Activated naive CD4-positive, alpha-beta T cell treated with anti-CD3 and anti-CD28 coated beads, Interleukin-2, amount 10 ng/mL, durations not matched to agents 7 days and 5 days (primary cell): Measurements from ENCODE around the gene NAPEPLD.
"Not testable (repeated sequence)": the region's sequence is repeated elsewhere in the genome, so short reads cannot be mapped to it uniquely, and the experiment has no call there.

Source experiments
- CTCF ChIA-PET: fragments of 350-600 bp; sonication (Branson Sonifier 250); formaldehyde crosslinking; loops from one replicate; lab custom pipeline; 2021; ENCODE audit warnings: antibody characterized with exemption; lab: Charles Lee
- DNase-seq: peaks from one replicate; pipeline ENCODE4 v3.0.0-alpha.2; 2020
- H3K27ac Mint-ChIP-seq: one replicate; pipeline ENCODE4 v1.8.0; 2021; ENCODE audit warnings: mild to moderate bottlenecking, moderate library complexity, mixed read lengths
- H3K27me3 Mint-ChIP-seq: one replicate; pipeline ENCODE4 v1.8.0; 2021; ENCODE audit warnings: mild to moderate bottlenecking, mixed read lengths
- H3K36me3 Mint-ChIP-seq: one replicate; pipeline ENCODE4 v1.8.0; 2021; ENCODE audit warnings: mixed read lengths
- H3K4me1 Mint-ChIP-seq: one replicate; pipeline ENCODE4 v1.8.0; 2021; ENCODE audit warnings: mixed read lengths
- H3K4me3 Mint-ChIP-seq: one replicate; pipeline ENCODE4 v1.8.0; 2021; ENCODE audit warnings: mild to moderate bottlenecking, moderate library complexity, mixed read lengths
- H3K9me3 Mint-ChIP-seq: one replicate; pipeline ENCODE4 v1.8.0; 2021; ENCODE audit warnings: mixed read lengths

NAPEPLD gene

DNA sequence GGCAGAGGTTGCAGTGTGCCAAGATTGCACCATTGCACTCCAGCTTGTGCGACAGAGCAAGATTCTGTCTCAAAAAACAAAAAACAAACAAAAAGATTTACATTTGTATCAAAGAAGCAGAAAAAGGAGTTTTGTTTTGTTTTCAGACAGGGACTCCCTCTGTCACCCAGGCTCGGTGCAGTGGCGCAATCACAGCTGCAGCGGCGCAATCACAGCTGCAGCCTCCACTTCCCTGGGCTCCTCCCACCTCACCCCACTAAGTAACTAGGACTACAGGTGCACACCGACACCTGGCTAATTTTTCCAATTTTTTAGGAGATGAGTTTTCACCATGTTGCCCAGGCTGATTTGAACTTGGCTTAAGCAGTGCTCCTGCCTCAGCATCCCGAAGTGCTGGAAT is 72.1 kb downstream of the NAPEPLD start:
- CTCF ChIA-PET = no interaction called here
- Mint-ChIP-seq H3K27ac (no peak overlapping the region), H3K4me3 (no peak overlapping the region), H3K4me1 (peaks cover 28% of the 10 kb centered on the region), H3K36me3 (peaks cover 9% of the 10 kb centered on the region), H3K9me3 (no peaks in the 10 kb centered on the region), H3K27me3 (no peaks in the 10 kb centered on the region)
- no peak for DNase-seq

DNA sequence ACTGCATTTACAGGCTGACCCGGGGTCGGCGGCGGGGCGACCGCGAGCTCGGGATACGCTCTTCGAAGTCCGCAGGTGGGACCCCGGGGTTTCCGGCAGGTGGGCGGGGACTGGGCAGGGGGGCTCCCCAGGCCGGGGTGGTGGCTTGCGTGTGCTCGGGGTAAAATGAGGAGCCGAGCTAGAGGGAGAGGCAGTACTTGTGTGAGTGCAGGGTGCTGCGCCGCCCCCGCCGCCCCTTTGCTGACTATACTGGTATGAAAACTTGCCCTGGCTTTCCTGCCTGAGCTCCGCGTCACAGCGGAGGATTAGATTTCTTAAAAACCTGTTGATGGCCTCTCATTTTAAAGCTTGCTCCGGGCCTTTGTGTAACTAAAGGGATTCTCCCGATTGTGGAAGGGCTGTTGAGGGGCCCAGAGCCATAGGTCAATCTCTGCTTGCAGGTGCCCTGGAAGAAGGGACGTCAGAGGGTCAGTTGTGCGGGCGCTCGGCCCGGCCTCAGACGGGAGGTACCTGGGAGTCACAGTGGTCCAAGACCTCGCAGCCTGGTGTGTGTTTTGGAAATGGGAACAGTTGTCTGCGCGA is 73.5 kb downstream of the NAPEPLD start:
- peak overlapping the region; percentile 94 for H3K27ac Mint-ChIP-seq
- CTCF ChIA-PET = interaction anchor here (1.0 to 2.6 kb wide), 3 partner anchors 9 to 33 kb away, joined by 3 to 12 read pairs (median 6); no protein-coding TSS in a partner anchor
- peaks cover 28% of the 10 kb centered on the region for H3K4me1 Mint-ChIP-seq
- H3K27me3 Mint-ChIP-seq = no peaks in the 10 kb centered on the region
- DNase-seq = peak; percentile 78
- H3K4me3 Mint-ChIP-seq = peak overlapping the region; percentile 96
- peaks cover 9% of the 10 kb centered on the region for H3K36me3 Mint-ChIP-seq
- no peaks in the 10 kb centered on the region for H3K9me3 Mint-ChIP-seq

DNA sequence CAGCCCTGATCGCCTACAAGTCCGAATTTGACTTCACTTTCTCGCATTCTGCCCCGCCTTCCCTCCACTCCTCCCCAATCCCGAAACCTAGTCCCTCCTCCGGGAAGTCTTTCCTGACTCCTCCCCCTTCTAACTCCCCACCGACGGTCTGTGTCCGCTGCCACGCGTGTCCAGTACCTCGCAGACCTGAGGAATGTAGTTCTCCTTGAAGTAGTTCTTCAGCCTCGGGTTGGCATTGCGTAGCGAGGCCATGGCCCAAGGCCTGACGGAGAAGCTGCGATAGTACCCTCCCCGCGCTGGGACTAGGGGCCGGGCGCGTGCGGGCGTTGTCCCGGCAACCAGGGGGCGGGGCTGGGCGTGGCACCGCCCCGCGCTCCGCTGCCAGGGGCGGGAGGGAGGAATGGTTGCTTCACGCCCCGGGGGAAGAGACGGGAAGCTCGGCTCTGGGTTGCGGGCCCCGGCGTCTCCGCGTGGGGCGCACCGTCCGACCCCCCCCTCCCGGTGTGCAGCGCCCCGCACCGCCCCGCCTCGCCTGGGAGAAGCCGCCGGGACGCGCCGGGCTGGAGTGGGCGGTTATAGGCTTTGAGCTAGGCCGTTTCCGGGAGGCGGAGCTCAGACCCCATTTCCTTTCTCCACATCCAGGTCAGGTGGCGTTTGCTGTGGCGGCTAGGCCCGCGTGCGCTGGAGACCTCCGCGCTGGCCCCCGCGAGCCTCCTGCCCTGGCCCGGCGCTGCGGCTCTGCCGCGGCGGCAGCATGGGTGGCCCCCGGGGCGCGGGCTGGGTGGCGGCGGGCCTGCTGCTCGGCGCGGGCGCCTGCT is 74.2 kb downstream of the NAPEPLD start, which contains the start of the genes ARMC10 and FBXL13:
ARMC10 (plus strand) TSS at position 622 of the 818 bp plus-strand sequence; CDS start at position 755, 133 bp downstream.
FBXL13 (minus strand) TSS at position 278 of the 818 bp plus-strand sequence.
- Mint-ChIP-seq H3K27me3 (no peaks in the 10 kb centered on the region), H3K4me3 (peak within 1 kb of the TSS; percentile 96), H3K9me3 (no peaks in the 10 kb centered on the region), H3K27ac (peak within 1 kb of the TSS; percentile 94), H3K4me1 (peaks cover 28% of the 10 kb centered on the region), H3K36me3 (peaks cover 9% of the 10 kb centered on the region)
- DNase-seq = peak; percentile 93
- CTCF ChIA-PET = interaction anchor here (1.0 to 2.6 kb wide), 3 partner anchors 8 to 34 kb away, joined by 3 to 12 read pairs (median 6); no protein-coding TSS in a partner anchor

DNA sequence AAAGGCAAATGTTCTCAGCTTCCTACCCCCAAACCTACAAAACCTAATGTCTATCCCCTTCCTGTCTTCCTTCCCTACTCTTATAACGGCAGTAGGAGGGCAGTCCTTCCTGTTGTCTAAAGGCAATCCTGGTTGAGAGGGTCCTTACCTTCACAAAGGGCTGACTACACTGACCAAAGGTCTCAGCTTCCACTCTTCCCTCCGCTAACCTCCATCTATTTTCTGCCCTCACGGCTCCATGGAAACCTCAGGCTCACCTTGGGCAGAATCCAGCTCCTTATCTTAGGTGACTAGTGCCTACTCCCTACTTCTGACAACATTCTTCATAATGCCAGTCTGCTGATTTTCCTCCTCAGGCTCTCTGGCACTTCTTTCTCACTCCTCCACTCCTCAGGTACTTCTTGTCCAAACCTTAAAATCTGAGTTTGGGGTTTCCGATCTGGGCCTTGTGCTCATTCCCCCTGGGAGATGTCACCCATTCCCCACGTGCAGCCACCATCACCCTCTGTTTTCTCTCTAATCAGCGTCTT is 74.8 kb downstream of the NAPEPLD start:
- H3K27ac Mint-ChIP-seq = peak overlapping the region; percentile 79
- peaks cover 27% of the 10 kb centered on the region for H3K4me1 Mint-ChIP-seq
- peaks cover 9% of the 10 kb centered on the region for H3K36me3 Mint-ChIP-seq
- H3K9me3 Mint-ChIP-seq = no peaks in the 10 kb centered on the region
- H3K27me3 Mint-ChIP-seq = no peaks in the 10 kb centered on the region
- peak overlapping the region; percentile 81 for H3K4me3 Mint-ChIP-seq
- CTCF ChIA-PET = interaction anchor here (1.3 to 2.6 kb wide), 2 partner anchors 8 to 12 kb away, joined by 6 to 12 read pairs; no protein-coding TSS in a partner anchor
- no peak for DNase-seq

DNA sequence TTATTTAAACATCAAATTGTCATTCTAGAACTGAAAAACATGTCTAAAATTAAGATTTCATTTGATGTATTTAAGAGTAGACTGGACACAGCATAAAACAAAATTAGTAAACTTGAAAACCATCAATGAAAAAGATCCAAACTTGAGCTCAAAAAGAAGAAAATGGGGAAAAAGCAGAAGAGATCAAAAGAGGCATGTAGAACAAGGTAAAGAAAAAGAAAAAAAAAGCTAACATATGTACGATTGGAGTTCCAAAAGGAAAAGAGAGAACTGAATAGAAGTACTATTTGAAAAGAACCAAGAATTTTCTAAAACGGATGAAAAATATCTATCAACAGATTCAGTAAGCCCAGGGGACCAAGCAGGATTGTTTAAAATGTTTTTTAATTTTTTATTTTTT is 77.9 kb downstream of the NAPEPLD start:
- peaks cover 15% of the 10 kb centered on the region for H3K4me1 Mint-ChIP-seq
- H3K27me3 Mint-ChIP-seq = peaks cover 4% of the 10 kb centered on the region
- H3K4me3 Mint-ChIP-seq = no peak overlapping the region
- no peaks in the 10 kb centered on the region for H3K9me3 Mint-ChIP-seq
- no peak overlapping the region for H3K27ac Mint-ChIP-seq
- DNase-seq = no peak
- peaks cover 4% of the 10 kb centered on the region for H3K36me3 Mint-ChIP-seq
- CTCF ChIA-PET = interaction anchor here (1.4 kb wide), 1 partner anchor 9 kb away, joined by 4 read pairs; no protein-coding TSS in a partner anchor

DNA sequence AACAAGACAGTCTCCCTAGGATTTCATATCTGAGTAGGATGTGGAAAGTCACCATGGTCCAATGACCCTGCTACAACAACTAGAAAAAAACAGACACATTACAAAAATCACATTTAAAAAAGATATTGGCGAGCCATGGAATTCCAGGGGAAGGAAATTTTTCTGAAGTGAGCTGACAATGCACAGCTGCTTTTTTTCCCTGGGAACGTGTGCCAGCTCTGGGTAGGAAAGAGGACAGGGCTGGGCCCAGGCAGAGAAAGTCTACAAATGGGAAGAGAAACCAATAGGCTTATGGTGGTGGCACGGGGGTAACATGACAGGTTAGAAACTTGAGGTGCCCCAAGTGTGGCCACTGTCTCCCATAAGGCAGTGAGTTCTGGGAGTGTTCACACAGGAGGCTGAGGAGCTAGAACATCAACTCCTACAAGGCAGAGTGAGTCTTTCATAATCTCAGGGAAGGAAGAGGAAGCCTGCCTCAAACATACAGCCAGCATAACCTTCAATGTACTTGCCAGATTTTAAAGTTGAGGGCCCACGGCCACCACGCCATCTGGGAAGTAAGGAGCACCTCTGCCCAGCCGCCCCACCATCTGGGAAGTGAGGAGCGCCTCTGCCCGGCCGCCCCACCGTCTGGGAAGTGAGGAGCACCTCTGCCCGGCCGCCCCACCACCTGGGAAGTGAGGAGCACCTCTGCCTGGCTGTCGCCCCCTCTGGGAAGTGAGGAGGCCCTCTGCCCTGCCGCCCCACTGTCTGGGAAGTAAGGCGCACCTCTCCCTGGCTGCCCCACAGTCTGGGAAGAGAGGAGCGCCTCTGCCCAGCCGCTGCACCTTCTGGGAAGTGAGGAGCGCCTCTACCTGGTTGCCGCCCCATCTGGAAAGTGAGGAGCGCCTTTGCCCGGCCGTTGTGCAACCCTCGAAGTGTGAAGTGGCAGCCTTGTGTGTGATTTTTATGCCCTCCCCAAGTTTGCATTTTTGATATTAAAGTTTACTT is 80.2 kb downstream of the NAPEPLD start:
- no peaks in the 10 kb centered on the region for H3K4me1 Mint-ChIP-seq
- H3K27ac Mint-ChIP-seq = no peak overlapping the region
- DNase-seq = no peak
- no peaks in the 10 kb centered on the region for H3K36me3 Mint-ChIP-seq
- H3K9me3 Mint-ChIP-seq = no peaks in the 10 kb centered on the region
- peaks cover 10% of the 10 kb centered on the region for H3K27me3 Mint-ChIP-seq
- CTCF ChIA-PET = interaction anchor here (0.7 to 0.8 kb wide), 2 partner anchors 83 to 311 kb away, joined by 3 to 5 read pairs; no protein-coding TSS in a partner anchor
- H3K4me3 Mint-ChIP-seq = no peak overlapping the region

DNA sequence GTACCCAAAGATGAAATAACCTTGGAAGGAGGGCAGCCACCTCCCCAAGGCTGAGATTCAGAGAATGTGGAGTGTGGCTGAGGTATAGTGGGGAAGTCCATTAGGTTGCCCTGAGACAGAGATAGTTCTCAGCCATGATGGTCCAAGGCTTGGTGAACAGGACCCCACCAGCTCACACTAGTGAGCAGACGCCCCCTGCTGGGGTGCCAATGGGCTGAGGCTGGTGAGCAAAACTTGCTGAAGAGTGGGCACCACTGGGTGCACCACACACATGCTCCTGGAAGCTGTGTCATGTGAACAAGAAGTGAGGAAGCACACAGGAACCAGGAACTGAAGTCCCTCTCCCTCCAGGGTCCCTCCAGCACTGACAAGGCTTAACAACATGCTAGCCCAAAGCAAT is 83.2 kb downstream of the NAPEPLD start:
- peak; percentile 59 for DNase-seq
- Mint-ChIP-seq H3K4me3 (no peak overlapping the region), H3K36me3 (no peaks in the 10 kb centered on the region), H3K4me1 (no peaks in the 10 kb centered on the region), H3K27me3 (peaks cover 10% of the 10 kb centered on the region), H3K9me3 (no peaks in the 10 kb centered on the region), H3K27ac (no peak overlapping the region)
- CTCF ChIA-PET = interaction anchor here (1.2 to 1.5 kb wide), 2 partner anchors 9 to 308 kb away, joined by 3 to 6 read pairs; partner anchors contain the start of genes ARMC10 and FBXL13

DNA sequence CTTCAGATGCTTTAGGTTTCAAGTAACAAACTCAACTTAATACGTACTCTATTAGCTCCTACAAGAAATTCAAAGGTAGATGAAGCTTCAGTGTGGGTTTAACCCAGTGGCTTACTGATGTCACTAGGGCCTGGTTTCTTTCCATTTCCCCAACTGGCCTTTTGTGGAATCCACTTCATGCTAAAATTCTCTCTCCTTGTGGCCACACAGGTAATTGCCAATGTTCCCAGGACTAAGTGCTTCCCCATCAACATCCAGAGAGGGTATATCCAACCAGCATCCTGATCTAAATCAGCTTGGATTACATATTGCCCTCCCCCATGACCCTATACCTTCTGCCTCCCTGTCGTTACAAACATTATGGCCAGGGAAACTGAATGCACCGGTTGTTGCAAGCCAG is 85.0 kb downstream of the NAPEPLD start:
- Mint-ChIP-seq H3K36me3 (no peaks in the 10 kb centered on the region), H3K9me3 (no peaks in the 10 kb centered on the region), H3K4me1 (no peaks in the 10 kb centered on the region), H3K4me3 (no peak overlapping the region), H3K27ac (no peak overlapping the region), H3K27me3 (peaks cover 10% of the 10 kb centered on the region)
- CTCF ChIA-PET = interaction anchor here (0.8 kb wide), 1 partner anchor 9 kb away, joined by 3 read pairs; no protein-coding TSS in a partner anchor
- DNase-seq = no peak

DNA sequence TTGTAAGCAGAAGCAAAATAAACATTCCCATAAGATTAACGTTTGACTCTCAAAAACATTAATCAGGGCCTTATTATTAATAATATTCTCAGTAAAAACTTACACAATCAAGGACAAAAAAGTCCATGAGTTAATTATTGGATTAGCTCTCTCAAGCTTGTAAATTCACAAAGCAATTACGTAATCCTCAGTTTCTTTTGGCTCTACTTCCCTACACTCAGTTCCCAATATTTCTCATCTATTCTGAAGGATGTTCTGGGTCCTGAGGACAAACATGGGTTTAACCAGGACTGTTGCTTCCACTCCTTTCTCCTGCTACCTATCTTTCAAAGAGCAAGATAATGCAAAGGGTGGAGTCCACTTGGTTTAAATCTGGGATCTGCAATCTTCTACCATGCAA is 89.4 kb downstream of the NAPEPLD start:
- CTCF ChIA-PET = no interaction called here
- Mint-ChIP-seq H3K27me3 (no peaks in the 10 kb centered on the region), H3K4me1 (no peaks in the 10 kb centered on the region)

DNA sequence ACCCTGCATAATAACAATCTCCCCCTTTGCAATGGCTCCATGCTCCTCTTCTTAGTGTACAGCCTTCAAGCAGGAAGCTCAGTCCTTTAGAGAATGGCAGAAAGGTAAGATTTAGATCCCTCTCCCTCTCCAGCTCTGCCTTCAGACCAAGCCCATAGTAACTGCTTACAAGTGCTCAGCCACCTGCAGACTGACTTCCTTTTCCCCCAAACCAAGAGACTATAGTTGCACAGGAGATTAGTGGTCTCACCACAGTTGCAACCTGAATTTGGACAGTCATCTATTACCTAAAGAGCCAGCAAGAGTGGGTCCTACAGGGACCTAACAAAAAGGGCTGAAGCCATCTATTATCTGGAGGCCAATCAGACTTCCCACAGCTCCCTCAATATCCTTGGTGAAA is 90.8 kb downstream of the NAPEPLD start:
- CTCF ChIA-PET = no interaction called here
- no peak overlapping the region for H3K27ac Mint-ChIP-seq
- no peaks in the 10 kb centered on the region for H3K9me3 Mint-ChIP-seq
- no peak for DNase-seq
- no peaks in the 10 kb centered on the region for H3K4me1 Mint-ChIP-seq
- H3K4me3 Mint-ChIP-seq = no peak overlapping the region
- no peaks in the 10 kb centered on the region for H3K27me3 Mint-ChIP-seq
- no peaks in the 10 kb centered on the region for H3K36me3 Mint-ChIP-seq

More for the DNA sequence above, 89.4 kb downstream of the NAPEPLD start:
- H3K4me3 Mint-ChIP-seq = no peak overlapping the region
- DNase-seq = no peak
- no peaks in the 10 kb centered on the region for H3K9me3 Mint-ChIP-seq
- H3K27ac Mint-ChIP-seq = no peak overlapping the region
- H3K36me3 Mint-ChIP-seq = no peaks in the 10 kb centered on the region

DNA sequence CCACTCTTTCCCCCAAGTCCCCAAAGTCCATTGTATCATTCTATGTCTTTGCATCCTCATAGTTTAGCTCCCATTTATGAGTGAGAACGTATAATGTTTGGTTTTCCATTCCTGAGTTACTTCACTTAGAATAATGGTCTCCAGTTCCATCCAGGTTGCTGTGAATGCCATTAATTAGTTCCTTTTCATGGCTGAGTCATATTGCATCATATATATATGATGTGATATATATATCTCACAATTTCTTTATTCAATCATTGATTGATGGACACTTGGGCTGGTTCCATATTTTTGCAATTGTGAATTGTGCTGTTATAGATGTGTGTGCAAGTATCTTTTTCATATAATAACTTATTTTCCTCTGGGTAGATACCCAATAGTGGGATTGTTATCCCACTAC is 92.9 kb downstream of the NAPEPLD start:
- H3K4me3 Mint-ChIP-seq, DNase-seq, H3K9me3 Mint-ChIP-seq, H3K36me3 Mint-ChIP-seq, H3K4me1 Mint-ChIP-seq, CTCF ChIA-PET, H3K27ac Mint-ChIP-seq, H3K27me3 Mint-ChIP-seq: not testable (repeated sequence)

DNA sequence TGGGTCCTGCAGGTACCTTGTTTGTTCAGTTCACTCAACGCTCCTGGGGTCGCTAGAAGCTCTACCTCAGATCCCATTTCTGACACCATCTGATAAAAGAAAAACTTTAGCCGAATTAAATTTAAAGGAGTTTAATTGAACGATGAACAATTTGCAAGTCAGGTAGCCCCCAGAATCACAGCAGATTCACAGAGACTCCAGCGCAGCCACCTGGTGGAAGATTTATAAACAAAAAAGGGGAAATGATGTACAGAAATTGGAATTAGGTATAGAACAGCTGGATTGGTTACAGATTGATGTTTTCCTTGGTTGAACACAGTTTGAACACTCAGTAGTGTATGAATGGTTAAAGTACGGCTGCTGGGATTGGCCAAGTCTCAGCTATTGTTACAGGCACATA is 97.4 kb downstream of the NAPEPLD start:
- Mint-ChIP-seq H3K36me3 (no peaks in the 10 kb centered on the region), H3K27me3 (no peaks in the 10 kb centered on the region), H3K9me3 (peaks cover 10% of the 10 kb centered on the region), H3K4me1 (no peaks in the 10 kb centered on the region), H3K27ac (no peak overlapping the region), H3K4me3 (no peak overlapping the region)
- DNase-seq = no peak
- CTCF ChIA-PET = interaction anchor here (1.7 kb wide), 1 partner anchor 11 kb away, joined by 4 read pairs; no protein-coding TSS in a partner anchor
